ENCODE measurements around the gene HMCN2.

DNA sequence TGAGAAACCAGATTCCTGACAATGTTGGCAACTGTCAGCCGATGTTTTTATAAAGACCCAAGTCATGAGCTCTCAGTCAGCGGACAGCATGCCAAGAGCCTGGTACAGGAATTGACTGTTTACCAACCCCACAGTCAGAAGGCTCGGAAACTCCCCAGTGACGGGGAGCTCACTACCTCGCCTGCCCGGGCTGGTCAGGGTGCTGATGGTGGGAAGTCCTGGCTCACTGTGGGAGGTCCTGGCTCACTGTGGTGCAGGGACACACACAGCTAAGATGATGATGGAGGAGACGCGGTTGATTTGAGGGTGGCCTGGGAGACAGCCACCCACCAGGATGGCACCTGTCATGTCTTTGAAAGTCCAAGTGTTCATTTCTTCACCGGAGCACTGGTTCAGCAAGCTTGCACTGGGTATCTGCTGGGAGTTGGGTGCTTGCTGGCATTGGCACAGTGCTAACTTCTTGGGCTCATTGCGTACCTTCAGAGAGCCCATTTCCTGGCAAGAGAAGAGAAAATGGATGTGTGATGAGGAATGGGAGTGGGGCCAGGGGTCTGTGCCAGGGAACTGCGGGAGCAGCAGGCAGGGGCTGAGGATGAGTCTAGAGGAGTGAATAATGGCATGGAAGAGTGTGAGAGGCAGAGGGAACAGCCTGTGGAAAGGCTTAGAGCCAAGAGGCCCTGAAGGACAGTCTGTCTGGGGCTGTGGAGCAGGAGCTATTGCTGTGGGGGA, 194.5 kb downstream of the HMCN2 start:
- TF ChIP-seq, protein P1, sequence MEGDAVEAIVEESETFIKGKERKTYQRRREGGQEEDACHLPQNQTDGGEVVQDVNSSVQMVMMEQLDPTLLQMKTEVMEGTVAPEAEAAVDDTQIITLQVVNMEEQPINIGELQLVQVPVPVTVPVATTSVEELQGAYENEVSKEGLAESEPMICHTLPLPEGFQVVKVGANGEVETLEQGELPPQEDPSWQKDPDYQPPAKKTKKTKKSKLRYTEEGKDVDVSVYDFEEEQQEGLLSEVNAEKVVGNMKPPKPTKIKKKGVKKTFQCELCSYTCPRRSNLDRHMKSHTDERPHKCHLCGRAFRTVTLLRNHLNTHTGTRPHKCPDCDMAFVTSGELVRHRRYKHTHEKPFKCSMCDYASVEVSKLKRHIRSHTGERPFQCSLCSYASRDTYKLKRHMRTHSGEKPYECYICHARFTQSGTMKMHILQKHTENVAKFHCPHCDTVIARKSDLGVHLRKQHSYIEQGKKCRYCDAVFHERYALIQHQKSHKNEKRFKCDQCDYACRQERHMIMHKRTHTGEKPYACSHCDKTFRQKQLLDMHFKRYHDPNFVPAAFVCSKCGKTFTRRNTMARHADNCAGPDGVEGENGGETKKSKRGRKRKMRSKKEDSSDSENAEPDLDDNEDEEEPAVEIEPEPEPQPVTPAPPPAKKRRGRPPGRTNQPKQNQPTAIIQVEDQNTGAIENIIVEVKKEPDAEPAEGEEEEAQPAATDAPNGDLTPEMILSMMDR (IDR thresholded peaks at IDR 0.05), result no peak
- TF ChIP-seq EZH2 (IDR thresholded peaks at IDR 0.05; ENCODE audit: borderline replicate concordance, insufficient read depth, low read depth, low read length, poor library complexity, severe bottlenecking), result no peak
